Uterus (tissue), 2 donors: ENCODE data around the gene KRT23.

ENCODE experiments used
- CTCF ChIP-seq, 4 experiments: fragments of 200-600 bp in 2 of 4; fragments of 450-650 bp in 2 of 4; sonication (generic) in 2 of 4; IDR thresholded peaks; one replicate each; pipeline ENCODE4 v1.5.1; 2016 to 2019; ENCODE audit warnings: antibody characterized with exemption in 4 of 4, mild to moderate bottlenecking in 2 of 4, moderate library complexity in 1 of 4
- POLR2A ChIP-seq, 2 donors: fragments of 450-650 bp; IDR thresholded peaks; one replicate each; pipeline ENCODE4 v1.6.1; 2016; ENCODE audit warnings: antibody characterized with exemption in 2 of 2, mild to moderate bottlenecking in 1 of 2, moderate library complexity in 1 of 2

- TF ChIP-seq CTCF (IDR thresholded peaks at IDR 0.05) (no peak), POLR2A (IDR thresholded peaks at IDR 0.05) (no peak)
These were observed 53.7 kb downstream of the KRT23 start for GRCh38 chr17:40883626-40884334.
